ENCODE measurements around the gene FARP2. TPM values are rescaled to one million over a fixed set of nuclear protein-coding genes. Genes with fewer than 3 reads are reported as not detected.

FARP2 gene
- total and polyA plus RNA-seq, 2 of the 4 experiments (the other 2 are of a cell fraction), result 17.1 to 30.8 TPM

DNA sequence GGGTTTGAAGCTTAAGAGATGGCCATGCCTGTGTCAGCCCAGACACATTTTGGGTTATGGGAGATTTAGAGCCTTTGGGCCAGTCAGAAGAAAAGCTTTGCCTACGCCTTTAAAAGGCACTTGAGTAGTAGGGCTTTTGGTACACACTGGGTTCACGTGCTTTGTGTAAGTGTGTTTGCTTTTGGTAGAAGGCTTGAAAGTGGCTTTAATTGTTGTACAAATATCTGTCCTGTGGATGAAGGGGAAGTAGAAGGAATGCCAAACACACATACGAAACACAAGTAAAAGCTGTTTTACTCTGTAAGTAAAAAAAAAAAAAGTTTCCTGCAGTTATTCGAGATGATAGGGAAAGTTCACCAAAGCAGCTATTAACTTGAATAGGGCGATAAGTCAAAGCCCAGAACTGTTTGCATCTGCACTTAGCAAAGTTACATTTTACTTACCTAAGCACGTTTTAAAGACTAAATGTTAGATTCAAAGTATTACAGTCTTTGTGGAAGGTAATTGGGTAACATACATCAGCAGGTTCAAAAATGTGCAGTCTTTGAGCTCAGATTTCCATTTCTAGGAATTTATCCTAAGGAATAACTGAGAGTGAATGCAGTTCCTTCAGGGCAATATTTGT is 76.9 kb downstream of the FARP2 start:
- Histone ChIP-seq H3K23ac (ENCODE audit: low read depth, low read length) (no peak overlapping the region), H4K5ac (ENCODE audit: low read depth, low read length) (no peak overlapping the region), H3K9me3 (ENCODE audit: control insufficient read depth, insufficient read depth, low read length) (no peaks in the 10 kb centered on the region; the same call in 1 of the 2 replicates), H3K4me2 (ENCODE audit: low read depth, low read length) (no peak overlapping the region), H2AK9ac (replicated peaks; ENCODE audit: low read depth, low read length, poor library complexity) (no peak overlapping the region), H4K8ac (ENCODE audit: low read depth in 2 of 2, low read length in 2 of 2) (no peak overlapping the region), H3K9ac (ENCODE audit: low read depth, low read length) (no peak overlapping the region), H3K4ac (ENCODE audit: low read depth, low read length) (no peak overlapping the region), H3K27ac (ENCODE audit: insufficient read depth, low read length) (no peak overlapping the region), H2BK120ac (ENCODE audit: low read depth, low read length) (no peak overlapping the region), H2BK5ac (ENCODE audit: low read depth, low read length, poor library complexity, severe bottlenecking) (no peak overlapping the region), H4K91ac (ENCODE audit: insufficient read depth, low read depth, low read length) (no peak overlapping the region), H3K4me1 (ENCODE audit: control insufficient read depth, insufficient read depth, low read length) (no peaks in the 10 kb centered on the region), H3K56ac (ENCODE audit: extremely low read depth, insufficient read depth, low read length) (no peak overlapping the region), H3K36me3 (ENCODE audit: control insufficient read depth, insufficient read depth, low read length) (peaks cover 25% of the 10 kb centered on the region), H2AK5ac (ENCODE audit: low read depth, low read length) (no peak overlapping the region), H2BK15ac (ENCODE audit: low read depth, low read length) (no peak overlapping the region), H4K20me1 (ENCODE audit: insufficient read depth, low read length) (no peaks in the 10 kb centered on the region), H3K4me3 (ENCODE audit: insufficient read depth, low read depth, low read length) (no peak overlapping the region), H3K18ac (ENCODE audit: low read depth, low read length) (no peak overlapping the region), H3K27me3 (ENCODE audit: control insufficient read depth, insufficient read depth, low read length) (no peaks in the 10 kb centered on the region), H2AFZ (replicated peaks; ENCODE audit: low read length, poor library complexity) (no peak overlapping the region), H3K79me1 (ENCODE audit: low read depth in 1 of 2, low read length in 2 of 2) (no peaks in the 10 kb centered on the region), H3K14ac (replicated peaks; ENCODE audit: low read depth, low read length) (no peak overlapping the region), H3K9me1 (ENCODE audit: insufficient read depth, low read length) (0 out of 2 replicates have a peak, but pooled peaks cover 3% of the 10 kb centered on the region), H2BK20ac (ENCODE audit: low read depth, low read length) (no peak overlapping the region)
- intact Hi-C loops (cut with micrococcal nuclease), result no loop called here
- in situ Hi-C loops (cut with MboI; ENCODE audit: low sequenced_read_pairs), result no loop called here
- BruUV-seq (replicated peaks), result no TSS peak
- DNase-seq (no peak), ATAC-seq (ENCODE audit: low read depth) (no peak)
- POLR2A ChIA-PET (ENCODE audit: unreplicated experiment), result no interaction called here
- no peak for TF ChIP-seq RFX5 (IDR thresholded peaks at IDR 0.05; ENCODE audit: low read depth, low read length)
- TF ChIP-seq MXI1 (IDR thresholded peaks at IDR 0.05; ENCODE audit: borderline replicate concordance, low read depth, low read length), result no peak
- TF ChIP-seq, protein P1, sequence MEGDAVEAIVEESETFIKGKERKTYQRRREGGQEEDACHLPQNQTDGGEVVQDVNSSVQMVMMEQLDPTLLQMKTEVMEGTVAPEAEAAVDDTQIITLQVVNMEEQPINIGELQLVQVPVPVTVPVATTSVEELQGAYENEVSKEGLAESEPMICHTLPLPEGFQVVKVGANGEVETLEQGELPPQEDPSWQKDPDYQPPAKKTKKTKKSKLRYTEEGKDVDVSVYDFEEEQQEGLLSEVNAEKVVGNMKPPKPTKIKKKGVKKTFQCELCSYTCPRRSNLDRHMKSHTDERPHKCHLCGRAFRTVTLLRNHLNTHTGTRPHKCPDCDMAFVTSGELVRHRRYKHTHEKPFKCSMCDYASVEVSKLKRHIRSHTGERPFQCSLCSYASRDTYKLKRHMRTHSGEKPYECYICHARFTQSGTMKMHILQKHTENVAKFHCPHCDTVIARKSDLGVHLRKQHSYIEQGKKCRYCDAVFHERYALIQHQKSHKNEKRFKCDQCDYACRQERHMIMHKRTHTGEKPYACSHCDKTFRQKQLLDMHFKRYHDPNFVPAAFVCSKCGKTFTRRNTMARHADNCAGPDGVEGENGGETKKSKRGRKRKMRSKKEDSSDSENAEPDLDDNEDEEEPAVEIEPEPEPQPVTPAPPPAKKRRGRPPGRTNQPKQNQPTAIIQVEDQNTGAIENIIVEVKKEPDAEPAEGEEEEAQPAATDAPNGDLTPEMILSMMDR (conservative IDR thresholded peaks at IDR 0.05; ENCODE audit: low read depth, low read length), result no peak
- TF ChIP-seq RAD21 (IDR thresholded peaks at IDR 0.05; ENCODE audit: low read length), result no peak
- no peak for TF ChIP-seq FOS (IDR thresholded peaks at IDR 0.05; ENCODE audit: low read depth, low read length)
- TF ChIP-seq MAFK (IDR thresholded peaks at IDR 0.05; ENCODE audit: low read depth, low read length), result no peak
- TF ChIP-seq CEBPB (IDR thresholded peaks at IDR 0.05; ENCODE audit: low read depth, low read length), result no peak
- no peak for TF ChIP-seq CHD1 (IDR thresholded peaks at IDR 0.05; ENCODE audit: low read depth, low read length)
- TF ChIP-seq, protein P2, sequence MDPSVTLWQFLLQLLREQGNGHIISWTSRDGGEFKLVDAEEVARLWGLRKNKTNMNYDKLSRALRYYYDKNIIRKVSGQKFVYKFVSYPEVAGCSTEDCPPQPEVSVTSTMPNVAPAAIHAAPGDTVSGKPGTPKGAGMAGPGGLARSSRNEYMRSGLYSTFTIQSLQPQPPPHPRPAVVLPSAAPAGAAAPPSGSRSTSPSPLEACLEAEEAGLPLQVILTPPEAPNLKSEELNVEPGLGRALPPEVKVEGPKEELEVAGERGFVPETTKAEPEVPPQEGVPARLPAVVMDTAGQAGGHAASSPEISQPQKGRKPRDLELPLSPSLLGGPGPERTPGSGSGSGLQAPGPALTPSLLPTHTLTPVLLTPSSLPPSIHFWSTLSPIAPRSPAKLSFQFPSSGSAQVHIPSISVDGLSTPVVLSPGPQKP (IDR thresholded peaks at IDR 0.05; ENCODE audit: borderline replicate concordance, low read depth, low read length), result no peak
- no peak for TF ChIP-seq POLR2A (IDR thresholded peaks at IDR 0.05; ENCODE audit: low read depth, low read length)
- no CpG with 5 or more reads among the region's 6 CpGs for WGBS, 2 experiments (ENCODE audit: extremely low coverage in 2 of 2, insufficient read length in 1 of 2)
- CTCF ChIA-PET, result no interaction called here
- dilution Hi-C loops (cut with HindIII; ENCODE audit: low sequenced_read_pairs, unreplicated experiment), result no loop called here

All from IMR-90 (cell line).